WI38 (cell line): ENCODE results near the gene RAD51D.

Experiments
- H3K4me3 ChIP-seq: 2 replicates; pipeline ENCODE4 v1.5.1; 2011; ENCODE audit warnings: low read depth, mild to moderate bottlenecking, control low read depth, low read length
- TF ChIP-seq, protein P1 (sequence below): IDR thresholded peaks from 2 replicates; pipeline ENCODE4 v1.5.1; 2012; ENCODE audit warnings: low read depth, mild to moderate bottlenecking, control low read depth, low read length

Gene RAD51D

GRCh38 chr17:35082073-35082657, 37.5 kb downstream of the RAD51D start:
- TF ChIP-seq, protein P1, sequence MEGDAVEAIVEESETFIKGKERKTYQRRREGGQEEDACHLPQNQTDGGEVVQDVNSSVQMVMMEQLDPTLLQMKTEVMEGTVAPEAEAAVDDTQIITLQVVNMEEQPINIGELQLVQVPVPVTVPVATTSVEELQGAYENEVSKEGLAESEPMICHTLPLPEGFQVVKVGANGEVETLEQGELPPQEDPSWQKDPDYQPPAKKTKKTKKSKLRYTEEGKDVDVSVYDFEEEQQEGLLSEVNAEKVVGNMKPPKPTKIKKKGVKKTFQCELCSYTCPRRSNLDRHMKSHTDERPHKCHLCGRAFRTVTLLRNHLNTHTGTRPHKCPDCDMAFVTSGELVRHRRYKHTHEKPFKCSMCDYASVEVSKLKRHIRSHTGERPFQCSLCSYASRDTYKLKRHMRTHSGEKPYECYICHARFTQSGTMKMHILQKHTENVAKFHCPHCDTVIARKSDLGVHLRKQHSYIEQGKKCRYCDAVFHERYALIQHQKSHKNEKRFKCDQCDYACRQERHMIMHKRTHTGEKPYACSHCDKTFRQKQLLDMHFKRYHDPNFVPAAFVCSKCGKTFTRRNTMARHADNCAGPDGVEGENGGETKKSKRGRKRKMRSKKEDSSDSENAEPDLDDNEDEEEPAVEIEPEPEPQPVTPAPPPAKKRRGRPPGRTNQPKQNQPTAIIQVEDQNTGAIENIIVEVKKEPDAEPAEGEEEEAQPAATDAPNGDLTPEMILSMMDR = no peak
- no peak overlapping the region for H3K4me3 ChIP-seq

GRCh38 chr17:35081638-35082037, 38.0 kb downstream of the RAD51D start:
- H3K4me3 ChIP-seq = no peak overlapping the region
- TF ChIP-seq, protein P1 = no peak

DNA sequence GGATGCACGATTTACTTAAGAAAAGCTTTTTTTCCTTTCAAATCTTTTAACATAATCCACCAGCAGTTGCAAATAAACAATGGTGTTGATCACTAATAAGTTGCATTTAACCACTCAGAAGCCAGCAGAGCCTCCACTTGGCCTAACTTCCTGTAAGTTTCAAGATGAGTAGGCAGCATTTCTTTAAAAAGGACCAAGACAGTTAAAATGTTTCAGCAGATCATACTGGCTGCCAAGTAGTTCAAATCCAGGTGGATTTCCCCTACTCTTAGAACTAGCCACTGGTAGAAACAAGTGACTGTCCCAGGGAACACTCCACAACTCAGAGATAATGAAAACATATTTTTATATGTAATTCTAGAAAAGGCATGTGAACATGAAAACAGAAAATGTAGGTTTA, 39.1 kb downstream of the RAD51D start:
- no peak overlapping the region for H3K4me3 ChIP-seq
- TF ChIP-seq, protein P1 = no peak

DNA sequence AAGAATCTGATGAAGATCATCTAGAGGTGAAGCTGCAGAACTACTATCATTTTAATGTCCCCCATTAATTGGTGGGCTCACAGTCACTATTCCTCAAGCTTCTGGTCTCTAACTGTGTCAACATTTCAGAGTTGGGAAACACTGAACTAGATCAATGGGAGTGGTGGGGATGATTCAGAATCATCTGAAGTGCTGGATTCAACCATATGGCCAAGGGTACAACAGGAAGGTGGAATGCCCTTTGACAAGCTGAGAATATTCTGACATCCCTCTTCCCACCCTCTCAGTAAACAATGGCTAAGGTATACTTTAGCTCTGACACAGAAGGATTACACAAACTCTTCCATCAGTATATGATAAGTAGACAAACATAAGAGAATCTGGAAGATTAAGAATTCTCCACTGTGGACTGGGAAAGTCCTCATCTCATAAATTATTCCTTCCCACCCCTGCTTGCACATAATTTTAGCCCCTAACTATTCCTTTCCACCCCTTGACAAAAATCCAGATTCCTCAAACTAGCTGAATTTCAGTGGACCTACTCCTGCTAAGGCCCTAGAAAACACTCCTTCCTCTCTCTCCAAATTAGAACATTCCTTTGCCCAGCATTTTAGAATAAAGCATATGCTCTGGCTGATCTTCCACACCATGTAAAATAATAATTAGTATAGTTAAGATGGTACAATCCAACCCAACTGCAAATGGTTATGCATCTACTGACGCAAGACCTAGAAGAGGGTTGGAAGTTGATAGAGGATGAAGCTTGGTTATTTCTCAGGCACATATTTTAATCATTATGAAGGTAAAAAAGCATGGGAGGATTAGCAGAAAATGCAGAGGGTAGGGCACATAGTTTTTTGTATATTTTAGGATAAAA, 39.9 kb downstream of the RAD51D start:
- no peak overlapping the region for H3K4me3 ChIP-seq
- TF ChIP-seq, protein P1 = no peak

GRCh38 chr17:35076874-35077273, 42.8 kb downstream of the RAD51D start:
- TF ChIP-seq, protein P1 = no peak
- no peak overlapping the region for H3K4me3 ChIP-seq

GRCh38 chr17:35074711-35075707, 44.7 kb downstream of the RAD51D start:
- TF ChIP-seq, protein P1 = no peak
- no peak overlapping the region for H3K4me3 ChIP-seq
